Upper lobe of left lung (tissue), 6 donors: ENCODE measurements around the gene HADH. TPM values are rescaled to one million over a fixed set of nuclear protein-coding genes. Genes with fewer than 3 reads are reported as not detected.
"Not testable (repeated sequence)": the region's sequence is repeated elsewhere in the genome, so short reads cannot be mapped to it uniquely, and the experiment has no call there.

Source experiments
- ATAC-seq, 2 donors: fragments of 200-7000 bp; cut with Tn5 transposase; one replicate each; pipeline ENCODE4 v1.9.1; 2022; ENCODE audit warnings: mild to moderate bottlenecking in 2 of 2, moderate library complexity in 2 of 2; ENCODE audit not compliant: low FRiP score in 2 of 2
- DNase-seq, 2 donors: peaks; one replicate each; pipeline ENCODE4 v3.0.0-alpha.2; 2019 to 2020
- H3K27ac ChIP-seq, 4 donors: fragments of 200-600 bp; sonication (generic); one replicate each; pipeline ENCODE4 v1.5.1; 2016 to 2019
- H3K27me3 ChIP-seq, 4 donors: fragments of 200-600 bp; sonication (generic); one replicate each; pipeline ENCODE4 v1.5.1; 2017 to 2019
- H3K36me3 ChIP-seq, 4 donors: fragments of 200-600 bp; sonication (generic); one replicate each; pipeline ENCODE4 v1.5.1; 2016 to 2019
- H3K4me1 ChIP-seq, 4 donors: fragments of 200-600 bp; sonication (generic); one replicate each; pipeline ENCODE4 v1.5.1; 2018 to 2019
- H3K4me3 ChIP-seq, 4 donors: fragments of 200-600 bp; sonication (generic); one replicate each; pipeline ENCODE4 v1.5.1; 2017 to 2019; ENCODE audit warnings: mild to moderate bottlenecking in 2 of 4, moderate library complexity in 1 of 4
- H3K9me3 ChIP-seq, 4 donors: fragments of 200-600 bp; sonication (generic); one replicate each; pipeline ENCODE4 v1.5.1; 2018 to 2019
- CTCF ChIP-seq, 6 experiments: fragments of 450-650 bp in 4 of 6; fragments of 200-600 bp in 2 of 6; sonication (generic) in 2 of 6; IDR thresholded peaks; one replicate each; pipeline ENCODE4 v1.5.1; 2016 to 2019; ENCODE audit warnings: antibody characterized with exemption in 6 of 6
- EP300 ChIP-seq, 4 donors: sonication (generic); formaldehyde crosslinking; IDR thresholded peaks; one replicate each; pipeline ENCODE4 v1.5.1; 2017; ENCODE audit warnings: antibody characterized with exemption in 4 of 4, control low read depth in 2 of 4
- POLR2A ChIP-seq, 4 donors: fragments of 450-650 bp; IDR thresholded peaks; one replicate each; pipeline ENCODE4 v1.5.1; 2016 to 2017; ENCODE audit warnings: antibody characterized with exemption in 4 of 4, mild to moderate bottlenecking in 2 of 4
- POLR2AphosphoS5 ChIP-seq, 2 donors: sonication (generic); formaldehyde crosslinking; IDR thresholded peaks; one replicate each; pipeline ENCODE4 v1.5.1; 2017; ENCODE audit warnings: antibody characterized with exemption in 2 of 2
- WGBS, 2 donors: methylation state at CpG; one replicate each; pipeline ENCODE4 v1.1.5; 2017 to 2018; 5-methylcytosine and 5-hydroxymethylcytosine counted together
- total RNA-seq, 6 donors: library from RNA; depleted of rRNA in 4 of 6; stranded (reverse); fragments of >200 nt in 4 of 6; gene quantifications; one replicate each; pipeline versions ENCODE4 v1.1.0 to v1.2.1, GENCODE V29; 2016 to 2021
- donor health status: DM: no; HTN: no; CAD: no; lungs with moderate emphysema.
- donor health status: DM: no; HTN: yes; CAD: no; lungs with severe emphysema.

The HADH gene
- total RNA-seq, 6 donors from 2014 or later = 27.2 to 57.1 (median 36.1) TPM

DNA sequence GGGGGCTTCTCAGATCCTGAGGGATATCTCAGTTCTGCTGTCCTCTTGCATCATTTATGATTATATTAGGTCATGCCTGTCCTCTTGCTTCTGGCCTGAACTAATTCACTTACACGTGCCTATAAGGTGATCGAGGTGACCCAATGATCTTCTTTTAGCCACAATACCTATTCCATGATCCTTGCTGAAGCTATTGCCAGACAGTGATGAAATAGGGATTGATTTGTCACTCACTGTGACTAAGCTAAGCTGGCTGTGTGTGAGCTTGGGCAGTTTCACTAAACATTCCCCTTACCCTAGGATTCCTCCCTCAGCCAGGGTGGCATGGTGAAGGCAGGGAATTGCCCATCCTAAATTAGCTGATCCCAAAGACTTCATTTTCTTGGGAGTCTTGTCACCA, 19.0 kb downstream of the HADH start:
- Histone ChIP-seq H3K4me1 (no peaks in the 10 kb centered on the region), H3K27me3 (no peaks in the 10 kb centered on the region), H3K27ac (no peak overlapping the region), H3K36me3 (peaks cover 0 to 12% (median 3%) of the 10 kb centered on the region in 4 donors), H3K4me3 (no peak overlapping the region), H3K9me3 (no peaks in the 10 kb centered on the region)
- DNase-seq (no peak), ATAC-seq (no peak)
- WGBS, 2 donors = 86 to 96% methylated on average over 2 of the region's 2 CpGs
- TF ChIP-seq EP300 (IDR thresholded peaks at IDR 0.05) = no peak
- TF ChIP-seq POLR2AphosphoS5 (IDR thresholded peaks at IDR 0.05) = no peak
- TF ChIP-seq CTCF (IDR thresholded peaks at IDR 0.05) = no peak
- no peak for TF ChIP-seq POLR2A (IDR thresholded peaks at IDR 0.05)

- TF ChIP-seq POLR2A (IDR thresholded peaks at IDR 0.05) = no peak
- no peak for TF ChIP-seq EP300 (IDR thresholded peaks at IDR 0.05)
- no peak for TF ChIP-seq CTCF (IDR thresholded peaks at IDR 0.05)
- no peak for TF ChIP-seq POLR2AphosphoS5 (IDR thresholded peaks at IDR 0.05)
- Histone ChIP-seq H3K4me1 (no peaks in the 10 kb centered on the region), H3K36me3 (peaks cover 0 to 24% (median 7%) of the 10 kb centered on the region in 4 donors), H3K9me3 (no peaks in the 10 kb centered on the region), H3K4me3 (no peak overlapping the region), H3K27me3 (no peaks in the 10 kb centered on the region), H3K27ac (no peak overlapping the region)
- ATAC-seq = no peak
- DNase-seq = no peak
- WGBS, 2 donors = 99 to 100% methylated on average over 2 of the region's 2 CpGs
Measured at GRCh38 chr4:108010167-108010566, 20.5 kb downstream of the HADH start.

DNA sequence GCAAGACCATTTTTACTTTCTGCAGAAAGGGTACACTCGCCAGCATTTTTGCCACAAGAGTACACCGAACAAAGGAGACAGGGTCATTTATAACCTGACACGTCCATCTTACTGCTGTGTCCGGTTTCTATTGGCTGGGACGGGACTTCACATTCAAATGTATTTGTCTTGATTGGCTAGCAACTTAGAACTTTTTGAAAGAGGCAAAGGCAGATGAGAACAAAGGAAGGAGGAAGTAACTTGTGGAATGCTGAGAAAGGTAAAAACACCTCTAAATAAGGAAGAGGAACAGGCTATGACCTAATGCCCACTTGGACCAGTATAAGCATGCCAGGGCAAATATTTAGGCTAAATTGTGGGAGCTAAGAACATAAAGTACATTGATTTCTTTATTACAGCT, 22.7 kb downstream of the HADH start:
- H3K27me3 ChIP-seq, H3K27ac ChIP-seq, H3K4me3 ChIP-seq, H3K4me1 ChIP-seq, DNase-seq, H3K9me3 ChIP-seq, ATAC-seq: not testable (repeated sequence)
- H3K36me3 ChIP-seq = peaks cover 0 to 41% (median 16%) of the 10 kb centered on the region in 4 donors
- 95 to 97% methylated on average over 5 of the region's 5 CpGs for WGBS, 2 donors

- Histone ChIP-seq H3K27ac (no peak overlapping the region), H3K4me3 (no peak overlapping the region), H3K4me1 (no peaks in the 10 kb centered on the region), H3K27me3 (no peaks in the 10 kb centered on the region), H3K9me3 (no peaks in the 10 kb centered on the region), H3K36me3 (peaks cover 0 to 41% (median 16%) of the 10 kb centered on the region in 4 donors)
- TF ChIP-seq CTCF (IDR thresholded peaks at IDR 0.05) = no peak
- TF ChIP-seq POLR2A (IDR thresholded peaks at IDR 0.05) = no peak
- TF ChIP-seq POLR2AphosphoS5 (IDR thresholded peaks at IDR 0.05) = no peak
- DNase-seq (no peak), ATAC-seq (no peak)
Measured at GRCh38 chr4:108013327-108013726, 23.6 kb downstream of the HADH start.

DNA sequence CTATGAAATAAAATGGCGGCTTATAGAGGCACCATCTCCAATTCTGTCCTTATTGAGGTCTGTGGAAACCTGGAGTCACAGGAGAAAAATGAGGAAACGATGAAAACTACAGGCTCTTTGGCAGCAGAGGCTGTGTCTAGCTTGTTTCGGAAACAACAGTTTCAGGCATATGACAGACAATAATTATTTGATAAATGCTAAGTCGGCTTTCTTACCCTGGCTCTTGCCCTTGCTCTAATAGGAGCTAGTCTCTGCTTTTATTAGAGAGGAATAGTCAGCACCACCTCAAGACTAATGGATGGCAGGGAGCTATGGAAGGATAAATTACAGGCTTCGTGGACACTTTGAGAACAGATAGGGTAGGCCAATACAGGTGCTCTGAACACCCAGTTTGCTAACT, 24.3 kb downstream of the HADH start:
- no peak for TF ChIP-seq POLR2AphosphoS5 (IDR thresholded peaks at IDR 0.05)
- TF ChIP-seq POLR2A (IDR thresholded peaks at IDR 0.05) = no peak
- no peak for TF ChIP-seq EP300 (IDR thresholded peaks at IDR 0.05)
- TF ChIP-seq CTCF (IDR thresholded peaks at IDR 0.05) = no peak
- H3K4me1 ChIP-seq = no peaks in the 10 kb centered on the region
- H3K36me3 ChIP-seq = peaks cover 0 to 41% (median 16%) of the 10 kb centered on the region in 4 donors
- no peaks in the 10 kb centered on the region for H3K9me3 ChIP-seq
- H3K27me3 ChIP-seq = no peaks in the 10 kb centered on the region
- ATAC-seq (no peak), DNase-seq (no peak)
- WGBS, 2 donors = 96% methylated on average over 5 of the region's 5 CpGs
- H3K4me3 ChIP-seq = no peak overlapping the region
- no peak overlapping the region for H3K27ac ChIP-seq
